Esophagus (tissue), 2 donors: ENCODE data around the gene CPLX1. TPM values are rescaled to one million over a fixed set of nuclear protein-coding genes. Genes with fewer than 3 reads are reported as not detected.
"Not testable (repeated sequence)": the region's sequence is repeated elsewhere in the genome, so short reads cannot be mapped to it uniquely, and the experiment has no call there.

Experiments used
- H3K27ac ChIP-seq, 2 donors: one replicate each; pipeline ENCODE4 v1.5.1; 2013; ENCODE audit warnings: low read depth in 2 of 2, mild to moderate bottlenecking in 2 of 2, inconsistent platforms in 1 of 2, low read length in 1 of 2, moderate library complexity in 1 of 2
- H3K27me3 ChIP-seq, 2 donors: one replicate each; pipeline ENCODE4 v1.6.1; 2013; ENCODE audit warnings: low read length in 2 of 2, control low read depth in 1 of 2, mild to moderate bottlenecking in 1 of 2; ENCODE audit not compliant: insufficient read depth in 2 of 2, control insufficient read depth in 1 of 2
- H3K36me3 ChIP-seq, 2 donors: one replicate each; pipeline ENCODE4 v1.6.1; 2013; ENCODE audit warnings: low read length in 1 of 2; ENCODE audit not compliant: control insufficient read depth in 2 of 2, insufficient read depth in 2 of 2
- H3K4me1 ChIP-seq, 2 donors: one replicate each; pipeline ENCODE4 v1.6.1; 2013; ENCODE audit warnings: low read length in 1 of 2; ENCODE audit not compliant: control insufficient read depth in 2 of 2, insufficient read depth in 2 of 2
- H3K4me3 ChIP-seq, 2 donors: one replicate each; pipeline ENCODE4 v1.5.1; 2013; ENCODE audit warnings: low read length in 2 of 2, mild to moderate bottlenecking in 2 of 2, low read depth in 1 of 2, moderate library complexity in 1 of 2
- H3K9me3 ChIP-seq, 2 donors: one replicate each; pipeline ENCODE4 v1.6.1; 2013; ENCODE audit warnings: mild to moderate bottlenecking in 2 of 2, low read depth in 1 of 2, low read length in 1 of 2, moderate library complexity in 1 of 2; ENCODE audit not compliant: control insufficient read depth in 2 of 2, insufficient read depth in 1 of 2
- WGBS, 2 donors: extraction: QIAGEN DNeasy Blood & Tissue Kit; methylation state at CpG; one replicate each; pipeline ENCODE4 v1.1.7; 2013; 5-methylcytosine and 5-hydroxymethylcytosine counted together
- polyA plus RNA-seq, 2 donors: library from polyadenylated mRNA; stranded (reverse); fragments of 200-250 nt; gene quantifications; one replicate each; pipeline ENCODE4 v1.2.3, GENCODE V29; 2013
- donor health status: healthy with polysubstance abuse.
- donor health status: Bipolar disorder and iron deficiency.

CPLX1 gene
- polyA plus RNA-seq, 2 donors = 0.74 to 2.8 TPM

GRCh38 chr4:813900-814299 is 12.0 kb downstream of the CPLX1 start:
- H3K9me3 ChIP-seq = no peaks in the 10 kb centered on the region
- peaks cover 0 to 7% of the 10 kb centered on the region in 2 donors for H3K27me3 ChIP-seq
- no peaks in the 10 kb centered on the region for H3K36me3 ChIP-seq
- H3K4me3 ChIP-seq = no peak overlapping the region
- 59 to 65% methylated on average over 10 of the region's 10 CpGs for WGBS, 2 donors
- no peaks in the 10 kb centered on the region for H3K4me1 ChIP-seq
- H3K27ac ChIP-seq = no peak overlapping the region

GRCh38 chr4:808860-809570 is 16.9 kb downstream of the CPLX1 start:
- Histone ChIP-seq H3K9me3 (peaks cover 0 to 5% of the 10 kb centered on the region in 2 donors), H3K27ac (no peak overlapping the region), H3K4me3 (no peak overlapping the region), H3K27me3 (no peaks in the 10 kb centered on the region), H3K36me3 (no peaks in the 10 kb centered on the region), H3K4me1 (no peaks in the 10 kb centered on the region)
- WGBS, 2 donors = 79 to 84% methylated on average over 30 of the region's 30 CpGs

GRCh38 chr4:807792-808191 is 18.1 kb downstream of the CPLX1 start:
- H3K4me3 ChIP-seq = no peak overlapping the region
- H3K36me3 ChIP-seq = no peaks in the 10 kb centered on the region
- H3K27me3 ChIP-seq = no peaks in the 10 kb centered on the region
- H3K27ac ChIP-seq = no peak overlapping the region
- no peaks in the 10 kb centered on the region for H3K4me1 ChIP-seq
- peaks cover 0 to 5% of the 10 kb centered on the region in 2 donors for H3K9me3 ChIP-seq
- WGBS, 2 donors = 57 to 69% methylated on average over 5 of the region's 5 CpGs

- 91 to 92% methylated on average over 4 of the region's 4 CpGs for WGBS, 2 donors
- not testable (repeated sequence) for H3K4me3 ChIP-seq, H3K27ac ChIP-seq, H3K36me3 ChIP-seq, H3K4me1 ChIP-seq, H3K9me3 ChIP-seq, H3K27me3 ChIP-seq
Measured at GRCh38 chr4:806979-807378, 18.9 kb downstream of the CPLX1 start.

- Histone ChIP-seq H3K36me3 (no peaks in the 10 kb centered on the region), H3K4me3 (no peak overlapping the region)
- 72 to 86% methylated on average over 44 of the region's 44 CpGs for WGBS, 2 donors
Measured at GRCh38 chr4:804804-805203, 21.1 kb downstream of the CPLX1 start.

GRCh38 chr4:803884-804283 is 22.0 kb downstream of the CPLX1 start:
- WGBS, 2 donors = 90 to 95% methylated on average over 13 of the region's 13 CpGs
- H3K27me3 ChIP-seq = no peaks in the 10 kb centered on the region
- H3K9me3 ChIP-seq = peaks cover 5% of the 10 kb centered on the region in 2 donors
- H3K4me3 ChIP-seq = no peak overlapping the region
- no peaks in the 10 kb centered on the region for H3K36me3 ChIP-seq
- no peak overlapping the region for H3K27ac ChIP-seq
- peaks cover 3 to 5% of the 10 kb centered on the region in 2 donors for H3K4me1 ChIP-seq

More at GRCh38 chr4:804804-805203, 21.1 kb downstream of the CPLX1 start:
- H3K9me3 ChIP-seq = peaks cover 5% of the 10 kb centered on the region in 2 donors
- no peak overlapping the region for H3K27ac ChIP-seq
- no peaks in the 10 kb centered on the region for H3K4me1 ChIP-seq
- H3K27me3 ChIP-seq = no peaks in the 10 kb centered on the region

- no peaks in the 10 kb centered on the region for H3K36me3 ChIP-seq
- H3K27me3 ChIP-seq = no peaks in the 10 kb centered on the region
- H3K9me3 ChIP-seq = peaks cover 5% of the 10 kb centered on the region in 2 donors
- peaks cover 3 to 5% of the 10 kb centered on the region in 2 donors for H3K4me1 ChIP-seq
- no peak overlapping the region for H3K27ac ChIP-seq
- WGBS, 2 donors = 88 to 89% methylated on average over 13 of the region's 13 CpGs
- no peak overlapping the region for H3K4me3 ChIP-seq
Measured at GRCh38 chr4:801436-802124, 24.3 kb downstream of the CPLX1 start.

- Histone ChIP-seq H3K4me1 (peaks cover 9 to 26% of the 10 kb centered on the region in 2 donors), H3K27me3 (peaks cover 0 to 16% of the 10 kb centered on the region in 2 donors), H3K9me3 (peaks cover 0 to 5% of the 10 kb centered on the region in 2 donors), H3K36me3 (no peaks in the 10 kb centered on the region), H3K27ac (no peak overlapping the region), H3K4me3 (no peak overlapping the region)
- WGBS, 2 donors = 71 to 78% methylated on average over 4 of the region's 4 CpGs
Measured at GRCh38 chr4:797066-797465, 28.9 kb downstream of the CPLX1 start.

GRCh38 chr4:796206-796605 is 29.7 kb downstream of the CPLX1 start:
- H3K9me3 ChIP-seq = no peaks in the 10 kb centered on the region
- no peaks in the 10 kb centered on the region for H3K36me3 ChIP-seq
- no peak overlapping the region for H3K4me3 ChIP-seq
- H3K4me1 ChIP-seq = peaks cover 9 to 26% of the 10 kb centered on the region in 2 donors
- 93 to 94% methylated on average over 17 of the region's 17 CpGs for WGBS, 2 donors
- H3K27ac ChIP-seq = no peak overlapping the region
- peaks cover 0 to 19% of the 10 kb centered on the region in 2 donors for H3K27me3 ChIP-seq
